Measurements from ENCODE around the gene KSR2.
A peak's percentile ranks its signal among the peaks of the same experiment; 100 is the strongest.

The KSR2 gene

GRCh38 chr12:117518594-117519270 lies 450.1 kb downstream of the KSR2 start:
- no peak for DNase-seq

GRCh38 chr12:117517219-117517739 lies 451.5 kb downstream of the KSR2 start:
- no peak for DNase-seq

DNA sequence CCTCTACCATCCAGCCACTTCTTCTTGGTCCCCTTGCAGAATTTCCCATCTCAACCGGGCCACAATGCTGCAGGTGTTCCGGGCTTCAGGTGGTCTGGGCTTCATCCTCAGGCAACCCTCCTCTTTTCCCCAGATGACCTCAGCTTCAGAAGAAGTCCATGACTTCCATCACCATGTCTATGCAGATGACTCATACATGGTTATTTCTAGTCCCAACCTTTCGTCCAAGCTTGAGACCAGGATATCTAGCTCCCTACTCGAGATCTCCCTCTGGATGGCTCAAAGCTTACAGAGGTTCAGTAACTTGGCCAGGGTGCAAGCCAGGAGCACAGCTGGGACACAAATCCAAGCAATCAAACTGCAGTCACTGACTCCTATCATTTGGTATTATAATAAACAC lies 452.8 kb downstream of the KSR2 start:
- no peak for DNase-seq

DNA sequence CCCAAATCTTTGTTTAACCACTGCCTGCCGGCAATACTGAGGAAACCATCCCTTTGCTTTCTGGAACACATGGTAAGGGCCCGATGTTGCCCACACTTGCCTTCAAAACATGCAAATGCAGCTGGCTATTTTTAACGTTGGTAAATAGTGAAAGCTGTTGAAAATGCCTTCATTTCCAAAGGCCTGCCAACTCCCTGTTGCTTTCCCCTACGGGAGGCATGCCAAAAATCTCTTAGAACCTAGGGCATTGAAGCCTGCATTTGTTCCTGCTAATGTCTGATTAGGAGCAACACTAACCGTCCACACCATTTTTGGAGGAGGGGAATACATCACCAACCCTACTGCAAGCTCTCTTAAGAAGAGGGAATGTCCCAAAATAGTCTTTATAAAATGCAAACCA lies 454.8 kb downstream of the KSR2 start:
- DNase-seq: no peak

DNA sequence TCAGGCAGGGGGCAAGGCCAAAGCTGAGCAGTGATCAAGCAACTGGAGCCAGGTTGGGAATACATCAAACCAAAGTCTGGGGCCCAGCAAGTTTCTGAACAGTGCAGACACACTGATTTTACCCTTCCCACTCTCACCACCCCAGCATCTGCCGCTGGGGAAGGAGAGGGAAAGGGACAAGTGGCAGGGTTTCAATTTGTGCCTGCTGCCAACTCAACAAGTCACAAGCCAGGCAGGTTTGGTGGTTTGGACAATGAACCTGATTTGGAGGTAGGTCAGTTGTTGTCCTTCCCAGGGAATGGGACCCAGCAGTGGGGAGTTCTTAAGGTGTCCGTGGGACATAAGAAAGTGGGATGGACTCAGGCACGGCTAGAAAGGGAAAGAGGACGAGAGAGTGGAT lies 455.4 kb downstream of the KSR2 start:
- no peak for DNase-seq

DNA sequence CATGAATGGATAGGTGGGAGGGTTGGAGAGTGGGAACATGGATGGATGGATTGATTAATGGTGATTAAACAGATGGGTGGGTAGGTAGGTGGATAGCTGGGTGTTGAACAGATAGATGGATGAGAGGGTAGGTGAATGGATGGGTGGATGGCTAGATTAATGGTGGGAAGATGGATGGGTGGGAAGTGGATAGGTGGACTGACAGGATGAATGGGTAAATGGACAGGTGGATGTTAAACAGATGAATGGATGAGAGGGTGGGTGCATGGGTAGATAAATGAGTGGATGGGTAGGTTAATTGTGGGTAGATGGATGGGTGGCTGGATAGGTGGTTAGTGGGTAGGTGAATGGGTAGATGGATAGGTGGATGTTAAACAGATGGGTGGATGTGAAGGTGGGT lies 460.3 kb downstream of the KSR2 start:
- no peak for DNase-seq

GRCh38 chr12:117507548-117507947 lies 461.2 kb downstream of the KSR2 start:
- peak; percentile 89 for DNase-seq

GRCh38 chr12:117506333-117506732 lies 462.5 kb downstream of the KSR2 start:
- DNase-seq: no peak

DNA sequence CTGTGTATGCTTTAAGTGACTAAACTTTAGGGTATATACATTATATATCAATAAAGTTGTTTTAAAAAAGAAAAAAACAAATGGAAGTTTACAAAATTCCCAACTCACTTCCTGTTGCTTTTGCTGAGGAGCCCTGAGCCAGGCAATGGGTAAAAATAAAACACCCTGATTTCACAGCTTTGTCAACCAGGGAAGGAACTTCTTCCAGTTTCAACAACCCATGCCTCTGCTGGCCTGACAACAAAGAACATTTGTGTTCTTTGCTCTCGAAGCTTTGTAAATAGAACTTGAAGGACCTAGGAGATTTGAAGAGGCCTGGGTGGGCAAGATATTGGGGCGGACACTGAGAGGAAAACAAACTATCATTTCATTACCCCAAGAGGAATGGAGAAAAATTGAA lies 466.2 kb downstream of the KSR2 start:
- peak; percentile 73 for DNase-seq

GRCh38 chr12:117502233-117502632 lies 466.6 kb downstream of the KSR2 start:
- DNase-seq: no peak

DNA sequence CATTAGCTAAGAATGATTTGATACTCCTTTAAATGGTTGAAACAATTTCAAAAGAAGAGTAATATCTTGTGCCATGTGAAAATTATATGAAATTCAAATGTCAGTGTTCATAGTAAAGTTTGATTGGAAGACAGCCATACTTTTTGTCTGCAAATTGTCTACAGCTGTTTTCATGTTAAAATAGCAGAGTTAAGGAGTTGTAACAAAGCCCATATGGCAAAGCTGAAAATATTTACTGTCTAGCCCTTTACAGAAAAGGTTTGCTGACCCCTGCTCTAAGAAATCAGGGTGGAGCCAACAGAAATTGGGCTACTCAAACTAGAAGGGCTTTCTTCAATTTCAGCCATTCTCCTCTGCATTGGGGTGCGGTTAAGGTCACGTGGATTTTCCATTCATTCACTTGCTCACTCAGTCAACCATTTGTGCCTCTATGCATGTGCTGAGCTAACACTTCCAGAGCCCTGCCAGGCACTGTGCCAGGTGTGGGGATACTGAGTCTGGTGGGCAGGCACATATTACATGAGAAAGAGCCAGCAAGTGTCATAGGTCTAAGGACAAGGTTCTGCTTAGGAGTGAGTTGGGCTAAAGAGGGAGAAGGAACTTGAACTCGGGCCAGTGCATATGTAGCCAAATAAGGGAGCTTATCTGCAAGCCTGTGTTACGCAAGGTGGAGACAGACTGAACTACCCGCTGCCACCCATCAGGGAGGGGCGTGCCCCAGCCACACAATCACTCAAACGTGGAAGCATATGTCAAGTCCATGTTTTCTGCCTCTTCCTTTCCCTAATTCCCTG lies 467.5 kb downstream of the KSR2 start:
- DNase-seq: no peak

GRCh38 chr12:117499759-117500485 lies 468.9 kb downstream of the KSR2 start:
- DNase-seq: no peak

GRCh38 chr12:117498880-117499279 lies 469.9 kb downstream of the KSR2 start:
- no peak for DNase-seq

GRCh38 chr12:117498256-117498655 lies 470.5 kb downstream of the KSR2 start:
- DNase-seq: peak; percentile 32

GRCh38 chr12:117497407-117497806 lies 471.4 kb downstream of the KSR2 start:
- no peak for DNase-seq

DNA sequence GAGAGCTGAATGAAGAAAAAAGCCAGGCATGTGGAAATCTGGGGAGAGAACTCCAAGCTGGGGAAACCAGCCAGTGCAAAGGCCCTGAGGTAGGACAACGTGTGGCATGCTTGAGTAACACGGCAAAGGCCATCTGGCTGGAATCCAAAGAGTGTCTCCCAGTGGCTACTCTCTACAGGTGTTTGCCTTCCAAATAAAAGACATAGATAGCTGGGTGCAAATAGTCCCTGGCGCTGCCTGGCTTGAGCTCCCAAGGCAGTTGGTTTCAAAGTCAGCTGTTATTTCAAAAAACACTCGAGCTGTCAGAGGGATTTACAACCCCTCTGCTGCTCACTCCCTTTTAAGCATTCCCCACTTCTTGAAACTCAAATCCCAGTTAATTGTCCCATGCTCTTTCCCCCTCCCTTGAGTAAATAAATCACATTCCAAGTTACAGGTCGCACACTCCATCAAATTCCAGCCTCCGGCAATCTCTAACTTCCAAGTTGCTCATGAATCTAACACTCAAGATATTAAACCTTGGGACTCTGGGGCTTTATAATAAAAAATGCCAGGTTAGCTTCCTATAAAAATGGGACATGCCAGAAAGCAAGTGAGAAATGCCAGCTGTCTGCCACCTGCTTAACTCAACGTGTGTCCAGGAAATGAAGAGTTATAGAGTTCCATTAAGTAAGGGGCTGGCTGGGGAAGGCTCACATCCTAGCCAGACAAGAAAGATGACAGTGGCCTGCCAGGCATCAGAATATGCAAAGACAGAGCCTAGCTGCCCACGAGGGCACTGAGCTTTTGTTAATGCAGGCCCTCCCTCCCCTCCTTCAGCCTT lies 473.7 kb downstream of the KSR2 start:
- DNase-seq: peak; percentile 96

DNA sequence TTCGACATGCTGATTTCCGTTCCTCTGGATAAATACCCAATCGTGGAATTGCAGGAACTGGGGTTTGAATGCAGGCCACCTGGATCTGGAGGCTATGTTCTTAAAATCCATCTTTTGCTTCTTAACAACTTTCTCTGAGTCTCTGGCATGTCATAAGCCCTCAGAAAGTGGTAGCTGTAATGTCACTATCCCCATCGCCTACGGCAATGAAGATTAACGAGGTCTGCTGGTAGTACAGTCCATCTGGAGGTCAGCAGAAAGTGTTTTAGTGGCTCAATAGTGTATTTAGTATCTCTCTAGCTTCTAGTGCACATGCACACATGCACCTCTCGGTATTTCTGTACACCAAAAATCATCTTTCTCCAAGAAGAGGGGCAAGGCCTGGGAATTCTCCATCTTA lies 477.1 kb downstream of the KSR2 start:
- DNase-seq: no peak

GRCh38 chr12:117490130-117490529 lies 478.7 kb downstream of the KSR2 start:
- no peak for DNase-seq

- no peak for DNase-seq
Measured at GRCh38 chr12:117489671-117490070, 479.1 kb downstream of the KSR2 start.

GRCh38 chr12:117486840-117487659 lies 481.7 kb downstream of the KSR2 start:
- DNase-seq: no peak

GRCh38 chr12:117485984-117486839 lies 482.6 kb downstream of the KSR2 start:
- DNase-seq: peak; percentile 99
